ENCODE results near the gene SLC22A5. TPM values are rescaled to one million over a fixed set of nuclear protein-coding genes. Genes with fewer than 3 reads are reported as not detected.

The SLC22A5 gene
- total and polyA plus RNA-seq, 2 donors (not counting 3 experiments of a cell fraction or from before 2014, with no cell fraction given), result 3.6 to 9.3 TPM

- Histone ChIP-seq H3K4me1 (ENCODE audit: control insufficient read depth, extremely low read depth, insufficient read depth, low read length) (peaks cover 43% of the 10 kb centered on the region), H3K9me3 (replicated peaks; ENCODE audit: control insufficient read depth, insufficient read depth, low read length) (no peaks in the 10 kb centered on the region), H3K36me3 (ENCODE audit: control insufficient read depth in 2 of 2, extremely low read depth in 1 of 2, insufficient read depth in 2 of 2, low read length in 2 of 2) (no peaks in the 10 kb centered on the region), H4K20me1 (replicated peaks; ENCODE audit: control insufficient read depth, extremely low read depth, insufficient read depth, low read length) (no peaks in the 10 kb centered on the region), H2AFZ (ENCODE audit: low read depth, low read length) (no peak overlapping the region), H3K27me3 (ENCODE audit: control insufficient read depth in 2 of 2, insufficient read depth in 2 of 2, low read length in 2 of 2) (no peaks in the 10 kb centered on the region), H3K4me3 (replicated peaks in 1 of 3; ENCODE audit: insufficient read depth in 1 of 3, low read depth in 1 of 3, low read length in 3 of 3) (no peak overlapping the region), H3K4me2 (ENCODE audit: insufficient read depth, low read length) (no peak overlapping the region), H3K79me2 (ENCODE audit: control insufficient read depth, insufficient read depth, low read length) (no peaks in the 10 kb centered on the region), H3K9ac (replicated peaks; ENCODE audit: extremely low read depth, insufficient read depth, low read length) (no peak overlapping the region), H3K27ac (ENCODE audit: insufficient read depth, low read depth, low read length) (no peak overlapping the region), H3K9me1 (replicated peaks; ENCODE audit: control insufficient read depth, extremely low read depth, insufficient read depth, low read length) (no peaks in the 10 kb centered on the region)
- ChIA-PET POLR2A (no interaction called here), CTCF (interaction anchor here (0.8 to 5.3 kb wide), 7 partner anchors 9 to 83 kb away, joined by 3 to 32 read pairs (median 6); partner anchors contain the start of gene IRF1)
- TF ChIP-seq POLR2A (IDR thresholded peaks at IDR 0.05; ENCODE audit: low read depth, low read length) (no peak), EZH2 (IDR thresholded peaks at IDR 0.05; ENCODE audit: borderline replicate concordance, low read depth, low read length, severe bottlenecking) (no peak), JUN (IDR thresholded peaks at IDR 0.05; ENCODE audit: borderline replicate concordance, insufficient read depth, insufficient read length, low read depth) (no peak), GATA2 (IDR thresholded peaks at IDR 0.05; ENCODE audit: insufficient read depth, insufficient read length, low read depth, low read length) (no peak)
- dilution Hi-C loops (cut with MboI; ENCODE audit: extremely low pct_ligation_motif_present, low sequenced_read_pairs), result no loop called here
- FAIRE-seq, result no peak
- DNase-seq (ENCODE audit: low read depth, low spot score), result no peak
- intact Hi-C loops (cut with micrococcal nuclease), result no loop called here
- no TSS peak for BruUV-seq (replicated peaks)
These were observed 48.0 kb downstream of the SLC22A5 start for GRCh38 chr5:132417461-132417860.

- no peaks in the 10 kb centered on the region for H3K36me3 ChIP-seq (ENCODE audit: control insufficient read depth in 2 of 2, extremely low read depth in 1 of 2, insufficient read depth in 2 of 2, low read length in 2 of 2)
- H3K9ac ChIP-seq (replicated peaks; ENCODE audit: extremely low read depth, insufficient read depth, low read length), result no peak overlapping the region
- POLR2A ChIA-PET, result no interaction called here
- no peak overlapping the region for H3K4me2 ChIP-seq (ENCODE audit: insufficient read depth, low read length)
- peaks cover 44% of the 10 kb centered on the region for H3K4me1 ChIP-seq (ENCODE audit: control insufficient read depth, extremely low read depth, insufficient read depth, low read length)
- H3K4me3 ChIP-seq (replicated peaks in 1 of 3; ENCODE audit: insufficient read depth in 1 of 3, low read depth in 1 of 3, low read length in 3 of 3), result no peak overlapping the region
- H2AFZ ChIP-seq (ENCODE audit: low read depth, low read length), result no peak overlapping the region
- intact Hi-C loops (cut with micrococcal nuclease), result no loop called here
- BruUV-seq (replicated peaks), result no TSS peak
- no peak for TF ChIP-seq MYC (IDR thresholded peaks at IDR 0.05; ENCODE audit: low read depth, low read length)
- no peak for TF ChIP-seq POLR2AphosphoS5 (IDR thresholded peaks at IDR 0.05; ENCODE audit: insufficient read depth, low read depth, low read length)
- no peak for TF ChIP-seq CTCF (IDR thresholded peaks at IDR 0.05; ENCODE audit: extremely low read depth in 1 of 2, insufficient read depth in 1 of 2, low read depth in 1 of 2, low read length in 2 of 2)
- no peak for TF ChIP-seq GATA2 (IDR thresholded peaks at IDR 0.05; ENCODE audit: insufficient read depth, insufficient read length, low read depth, low read length)
- no peak for TF ChIP-seq EZH2 (IDR thresholded peaks at IDR 0.05; ENCODE audit: borderline replicate concordance, low read depth, low read length, severe bottlenecking)
- TF ChIP-seq FOS (IDR thresholded peaks at IDR 0.05; ENCODE audit: borderline replicate concordance, insufficient read depth, low read length), result no peak
- TF ChIP-seq POLR2A (IDR thresholded peaks at IDR 0.05; ENCODE audit: low read depth, low read length), result no peak
- TF ChIP-seq MAX (IDR thresholded peaks at IDR 0.05; ENCODE audit: insufficient read depth, insufficient read length), result no peak
- TF ChIP-seq JUN (IDR thresholded peaks at IDR 0.05; ENCODE audit: borderline replicate concordance, insufficient read depth, insufficient read length, low read depth), result no peak
- H3K27me3 ChIP-seq (ENCODE audit: control insufficient read depth in 2 of 2, insufficient read depth in 2 of 2, low read length in 2 of 2), result no peaks in the 10 kb centered on the region
- no peak for FAIRE-seq
- dilution Hi-C loops (cut with MboI; ENCODE audit: extremely low pct_ligation_motif_present, low sequenced_read_pairs), result no loop called here
- H3K9me3 ChIP-seq (replicated peaks; ENCODE audit: control insufficient read depth, insufficient read depth, low read length), result no peaks in the 10 kb centered on the region
- CTCF ChIA-PET, result interaction anchor here (0.8 to 5.3 kb wide), 7 partner anchors 9 to 83 kb away, joined by 3 to 32 read pairs (median 6); partner anchors contain the start of gene IRF1
- no peaks in the 10 kb centered on the region for H3K79me2 ChIP-seq (ENCODE audit: control insufficient read depth, insufficient read depth, low read length)
- H3K9me1 ChIP-seq (replicated peaks; ENCODE audit: control insufficient read depth, extremely low read depth, insufficient read depth, low read length), result no peaks in the 10 kb centered on the region
- DNase-seq (ENCODE audit: low read depth, low spot score), result no peak
- no peak overlapping the region for H3K27ac ChIP-seq (ENCODE audit: insufficient read depth, low read depth, low read length)
- no peaks in the 10 kb centered on the region for H4K20me1 ChIP-seq (replicated peaks; ENCODE audit: control insufficient read depth, extremely low read depth, insufficient read depth, low read length)
These were observed 48.5 kb downstream of the SLC22A5 start for GRCh38 chr5:132417889-132418485.
